GM19240 (cell line): ENCODE data around the gene KPNA1.

Experiments
- DNase-seq: peaks from one replicate; pipeline ENCODE4 v3.0.0; 2011; ENCODE audit warnings: low spot score; ENCODE audit not compliant: insufficient read length

Gene KPNA1

GRCh38 chr3:122514123-122515019, at the start of gene KPNA1:
KPNA1 (minus strand) TSS chr3:122514939; CDS start chr3:122496565, 18,374 bp downstream.
- DNase-seq, result peak; percentile 91

GRCh38 chr3:122564155-122564912, 49.6 kb upstream of the KPNA1 start, which contains the start of the genes DTX3L and PARP9:
DTX3L (plus strand) TSS chr3:122564338; CDS start chr3:122564427, 89 bp downstream.
PARP9 (minus strand) TSS chr3:122564300; CDS start chr3:122559620, 4,680 bp downstream.
- peak; percentile 32 for DNase-seq

GRCh38 chr3:122563717-122564025, 48.9 kb upstream of the KPNA1 start:
- no peak for DNase-seq

- no peak for DNase-seq
Observed at GRCh38 chr3:122562923-122563716, 48.4 kb upstream of the KPNA1 start.

GRCh38 chr3:122560680-122561079, 45.9 kb upstream of the KPNA1 start:
- no peak for DNase-seq

- no peak for DNase-seq
Observed at GRCh38 chr3:122559906-122560305, 45.2 kb upstream of the KPNA1 start.

GRCh38 chr3:122558605-122559004, 43.9 kb upstream of the KPNA1 start:
- DNase-seq, result no peak

- DNase-seq, result no peak
Observed at GRCh38 chr3:122557356-122557755, 42.6 kb upstream of the KPNA1 start.

GRCh38 chr3:122555275-122556071, 40.7 kb upstream of the KPNA1 start:
- DNase-seq, result no peak

GRCh38 chr3:122553171-122553570, 38.4 kb upstream of the KPNA1 start:
- no peak for DNase-seq

- no peak for DNase-seq
Observed at GRCh38 chr3:122548619-122549018, 33.9 kb upstream of the KPNA1 start.

GRCh38 chr3:122548076-122548475, 33.3 kb upstream of the KPNA1 start:
- DNase-seq, result no peak

GRCh38 chr3:122546151-122546550, 31.4 kb upstream of the KPNA1 start:
- no peak for DNase-seq

GRCh38 chr3:122538956-122539490, 24.3 kb upstream of the KPNA1 start:
- no peak for DNase-seq

- DNase-seq, result no peak
Observed at GRCh38 chr3:122536632-122537001, 21.9 kb upstream of the KPNA1 start.

GRCh38 chr3:122535964-122536631, 21.4 kb upstream of the KPNA1 start:
- DNase-seq, result no peak

- DNase-seq, result peak; percentile 74
Observed at GRCh38 chr3:122533931-122534334, 19.2 kb upstream of the KPNA1 start.

- DNase-seq, result no peak
Observed at GRCh38 chr3:122533480-122533879, 18.7 kb upstream of the KPNA1 start.

GRCh38 chr3:122530164-122530563, 15.4 kb upstream of the KPNA1 start:
- DNase-seq, result no peak

- DNase-seq, result no peak
Observed at GRCh38 chr3:122523317-122523716, 8.6 kb upstream of the KPNA1 start.
